ENCODE measurements around the gene NMRK1.

NMRK1 gene

DNA sequence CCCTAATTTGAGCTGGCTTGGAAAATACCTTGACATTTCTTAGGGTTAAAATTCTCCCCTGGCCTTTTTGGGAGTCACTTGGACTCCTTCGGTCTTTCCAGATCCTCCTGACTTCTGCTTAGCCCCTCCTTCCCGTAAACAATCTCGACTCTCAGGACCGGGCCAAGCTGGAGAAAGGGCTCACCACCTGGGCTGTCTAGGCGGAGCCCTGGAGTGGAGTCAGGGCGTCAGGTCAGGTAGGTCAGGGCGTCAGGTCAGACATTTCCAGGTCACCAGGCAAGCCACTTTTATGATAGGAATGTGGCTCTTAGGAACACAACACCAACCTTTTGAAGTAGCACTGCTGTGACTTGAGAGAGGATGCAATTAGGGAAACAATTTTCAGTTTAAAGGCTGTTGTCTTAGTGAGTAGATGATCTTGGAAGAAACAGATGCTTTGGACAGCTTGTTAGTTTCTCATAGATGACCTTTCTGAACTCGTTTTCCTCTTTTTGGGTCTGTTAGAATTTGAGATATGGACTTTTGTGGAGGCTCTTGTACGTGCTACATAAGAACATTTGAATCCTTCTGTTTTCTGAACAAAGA lies 13.1 kb upstream of the NMRK1 start:
- peak; percentile 91 for FAIRE-seq

GRCh38 chr9:75096796-75097195 lies 8.8 kb upstream of the NMRK1 start:
- FAIRE-seq = no peak

DNA sequence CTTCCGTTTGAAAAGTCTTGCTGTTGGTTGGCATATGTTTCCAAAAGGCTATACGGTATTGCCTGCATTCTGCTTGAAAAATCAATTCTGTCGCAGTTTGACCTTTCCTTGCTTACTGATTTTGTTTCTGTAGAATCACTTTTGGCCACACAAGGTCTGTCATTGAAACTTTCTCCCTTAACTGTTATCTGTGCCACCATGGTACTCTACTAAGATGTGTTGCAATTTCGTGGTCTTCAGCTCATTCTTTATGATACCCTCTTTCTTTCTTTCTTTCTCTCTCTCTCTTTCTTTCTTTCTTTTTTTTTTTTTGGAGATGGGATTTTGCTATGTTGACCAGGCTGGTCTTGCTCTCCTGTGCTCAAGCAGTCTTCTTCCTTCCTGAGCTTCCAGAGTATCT lies 4.8 kb upstream of the NMRK1 start:
- FAIRE-seq = no peak

DNA sequence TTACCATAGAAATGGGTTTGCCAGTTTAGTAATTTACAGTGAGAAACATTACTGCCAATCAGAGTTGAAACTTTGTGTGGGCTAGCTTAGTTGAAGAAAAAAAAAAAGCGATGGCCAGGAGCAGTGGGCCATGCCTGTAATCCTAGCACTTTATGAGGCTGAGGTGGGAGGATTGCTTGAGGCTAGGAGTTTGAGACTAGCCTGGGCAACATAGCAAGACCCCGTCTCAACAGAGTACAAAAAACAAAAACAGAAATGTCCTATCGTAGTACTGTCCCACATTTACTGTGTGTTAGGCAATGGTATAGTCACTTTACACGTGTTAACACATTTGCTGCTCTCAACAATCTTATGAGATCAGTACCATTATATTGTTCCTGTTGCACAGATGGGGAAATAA lies 2.6 kb upstream of the NMRK1 start:
- FAIRE-seq = no peak

GRCh38 chr9:75089373-75089766 lies 1.4 kb upstream of the NMRK1 start:
- FAIRE-seq = no peak

DNA sequence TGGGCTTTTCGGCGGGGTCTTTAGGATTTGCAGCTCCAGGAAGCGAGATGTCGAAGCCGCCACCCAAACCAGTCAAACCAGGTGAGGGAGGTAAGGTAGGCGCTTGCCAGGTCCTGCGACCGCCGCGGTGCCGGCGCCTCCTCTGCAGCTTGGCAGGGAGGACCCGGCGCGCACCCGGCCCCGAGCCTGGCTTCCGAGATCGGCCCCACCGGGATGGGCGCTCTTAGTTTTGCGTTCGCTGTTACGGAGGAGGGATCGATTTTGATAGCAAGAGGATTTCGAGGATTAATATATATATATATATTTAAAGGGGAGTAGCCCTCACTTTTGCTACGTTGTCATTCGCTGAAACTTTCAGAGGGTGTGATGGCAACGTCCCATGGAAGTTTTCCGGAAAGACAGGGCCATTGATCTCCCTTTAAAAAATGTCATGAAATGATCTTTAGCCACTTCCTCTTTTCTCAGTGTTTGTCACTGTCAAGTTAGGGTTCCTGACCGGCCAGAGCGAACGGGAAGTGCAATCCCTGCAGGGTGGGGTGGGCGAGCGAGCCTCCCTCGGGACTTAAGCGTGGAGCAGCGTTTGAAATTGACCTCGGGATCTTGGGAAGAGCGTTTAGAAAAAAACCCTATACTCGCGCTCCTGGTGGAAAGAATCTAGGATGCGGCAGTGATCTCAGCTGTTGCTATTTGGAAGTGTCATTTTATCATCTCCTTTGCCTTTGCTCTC lies 854 bp upstream of the NMRK1 start:
- no peak for FAIRE-seq

- no peak for FAIRE-seq
These were observed 599 bp downstream of the NMRK1 start for GRCh38 chr9:75087289-75087823.

DNA sequence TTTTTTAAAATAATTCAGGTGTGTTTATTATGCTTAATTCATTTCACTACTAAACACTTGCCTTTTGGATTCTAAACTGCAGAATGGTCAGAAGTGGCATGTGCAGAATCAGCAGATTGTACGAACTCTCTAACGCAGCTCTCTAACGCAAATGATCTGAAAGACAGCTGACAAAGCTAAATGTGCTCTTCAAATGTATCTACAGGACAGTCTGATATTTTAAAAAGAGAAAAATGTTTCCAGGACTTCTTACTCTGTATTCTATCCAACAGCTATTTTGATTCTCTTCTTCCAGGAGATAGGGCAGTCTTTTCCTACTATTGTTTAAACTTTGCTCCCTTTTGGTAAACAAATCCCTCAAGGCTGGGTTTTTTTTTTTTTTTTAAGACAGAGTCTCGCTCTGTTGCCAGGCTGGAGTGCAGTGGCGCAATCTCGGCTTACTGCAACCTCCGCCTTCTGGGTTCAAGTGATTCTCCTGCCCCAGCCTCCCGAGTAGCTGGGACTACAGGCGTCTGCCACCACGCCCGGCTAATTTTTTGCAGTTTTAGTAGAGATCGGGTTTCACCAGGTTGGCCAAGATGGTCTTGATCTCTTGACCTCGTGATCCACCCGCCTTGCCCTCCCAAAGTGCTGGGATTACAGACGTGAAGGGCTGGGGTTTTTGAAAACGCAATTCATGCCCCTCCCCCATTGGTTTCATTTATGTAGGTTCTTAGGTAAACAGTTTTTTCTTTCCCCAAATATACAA lies 1.2 kb downstream of the NMRK1 start:
- FAIRE-seq = no peak

GRCh38 chr9:75085640-75086039 lies 2.3 kb downstream of the NMRK1 start:
- FAIRE-seq = no peak

DNA sequence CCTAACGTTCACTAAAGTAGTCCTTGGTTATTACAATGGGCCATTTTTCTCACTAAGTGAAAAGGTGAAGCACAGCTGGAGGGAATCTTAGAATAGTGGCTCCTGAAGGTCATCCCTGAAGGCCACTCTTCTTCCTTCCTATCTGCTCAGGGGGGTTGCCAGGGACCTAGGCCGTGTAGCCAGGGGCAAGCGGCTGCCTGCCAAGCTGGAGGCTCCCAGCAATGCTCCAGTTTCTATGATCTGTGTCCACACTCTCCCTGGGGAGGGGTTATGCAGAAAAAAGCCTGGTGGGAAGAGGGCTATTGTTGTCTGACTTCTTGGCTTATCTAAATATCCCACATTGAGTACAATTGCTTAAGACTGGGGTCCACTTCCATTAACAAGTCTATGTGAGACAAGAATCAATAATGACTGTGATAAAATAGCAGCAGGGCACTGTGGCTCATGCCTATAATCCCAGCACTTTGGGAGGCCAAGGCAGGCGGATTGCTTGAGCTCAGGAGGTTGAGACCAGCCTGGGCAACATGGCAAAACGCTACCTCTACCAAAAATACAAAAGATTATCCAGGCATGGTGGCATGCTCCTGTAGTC lies 3.8 kb downstream of the NMRK1 start:
- no peak for FAIRE-seq

DNA sequence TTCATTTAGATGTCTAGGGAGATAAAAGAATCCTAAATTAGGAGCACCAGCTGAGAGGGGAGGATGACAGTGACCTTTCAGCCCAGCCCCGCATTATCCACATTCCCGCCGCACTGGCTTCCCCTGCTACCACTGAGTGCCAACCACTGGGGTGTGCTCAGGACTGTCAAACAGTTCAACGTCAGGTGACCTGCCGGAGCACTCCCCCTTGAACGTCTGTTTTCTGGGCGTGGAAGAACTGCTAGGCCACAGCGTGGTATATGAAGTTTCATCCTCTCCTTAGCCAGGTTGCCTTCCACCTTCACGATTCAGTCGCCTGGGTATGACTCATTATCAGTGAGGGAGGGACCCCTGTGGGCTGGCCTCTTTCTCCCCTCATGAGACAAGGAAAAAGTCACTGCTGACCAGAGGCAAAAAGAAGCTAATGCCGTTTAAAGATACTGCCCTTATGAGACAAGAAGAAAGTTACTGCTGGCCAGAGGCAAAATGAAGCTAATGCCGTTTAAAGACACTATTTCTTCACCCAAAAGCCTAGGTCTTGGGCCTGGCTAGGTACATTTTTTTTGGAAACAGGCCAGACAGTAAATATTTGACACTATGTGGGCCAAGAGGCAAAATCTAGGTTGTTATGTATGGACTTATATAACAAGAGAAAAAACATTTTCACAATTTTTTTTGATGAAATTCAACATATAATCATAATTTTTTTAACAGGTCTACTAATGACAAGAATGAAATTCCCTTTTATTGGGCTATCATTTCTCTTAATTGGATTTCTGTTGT lies 4.6 kb downstream of the NMRK1 start:
- FAIRE-seq = no peak

DNA sequence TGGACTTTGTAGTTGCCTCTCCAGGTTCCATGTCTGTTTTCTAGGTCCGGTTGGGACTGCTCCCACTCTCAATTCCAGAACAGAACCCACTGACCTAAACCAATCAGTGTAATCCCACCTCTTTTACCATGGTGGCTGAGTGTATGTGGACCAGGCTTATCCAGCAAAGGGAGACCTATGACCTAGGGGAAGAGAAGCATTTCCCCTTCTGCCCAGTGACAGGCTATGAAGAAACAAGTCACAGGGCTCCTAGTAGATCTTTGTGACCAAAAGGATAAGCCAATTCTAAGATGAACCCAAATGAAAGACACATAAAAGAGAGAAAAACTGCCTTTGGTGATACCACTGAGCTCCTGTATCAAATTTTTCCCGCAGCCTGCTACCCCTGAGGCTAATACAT lies 6.3 kb downstream of the NMRK1 start:
- no peak for FAIRE-seq

DNA sequence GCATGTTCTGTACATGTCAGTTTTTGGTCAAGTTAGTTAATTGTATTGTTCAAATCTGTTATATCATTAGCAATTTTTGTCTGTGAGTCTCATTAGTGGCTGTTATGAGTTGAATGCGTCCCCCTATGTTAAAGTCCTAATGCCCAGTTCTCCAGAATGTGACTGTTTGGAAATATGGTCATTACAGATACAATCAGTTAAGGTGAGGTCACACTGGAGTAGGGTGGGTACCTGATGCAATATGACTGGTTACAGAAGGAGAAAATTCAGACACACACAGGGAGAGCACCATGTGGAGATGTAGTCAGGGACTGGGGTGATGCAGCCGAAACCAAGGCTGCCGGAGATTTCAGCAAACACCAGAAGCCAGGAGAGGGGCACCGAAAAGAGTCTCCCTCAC lies 15.1 kb downstream of the NMRK1 start:
- no peak for FAIRE-seq

GRCh38 chr9:75071530-75072122 lies 16.3 kb downstream of the NMRK1 start:
- no peak for FAIRE-seq

- no peak for FAIRE-seq
These were observed 18.8 kb downstream of the NMRK1 start for GRCh38 chr9:75069171-75069570.

- no peak for FAIRE-seq
These were observed 20.1 kb downstream of the NMRK1 start for GRCh38 chr9:75067894-75068293.

DNA sequence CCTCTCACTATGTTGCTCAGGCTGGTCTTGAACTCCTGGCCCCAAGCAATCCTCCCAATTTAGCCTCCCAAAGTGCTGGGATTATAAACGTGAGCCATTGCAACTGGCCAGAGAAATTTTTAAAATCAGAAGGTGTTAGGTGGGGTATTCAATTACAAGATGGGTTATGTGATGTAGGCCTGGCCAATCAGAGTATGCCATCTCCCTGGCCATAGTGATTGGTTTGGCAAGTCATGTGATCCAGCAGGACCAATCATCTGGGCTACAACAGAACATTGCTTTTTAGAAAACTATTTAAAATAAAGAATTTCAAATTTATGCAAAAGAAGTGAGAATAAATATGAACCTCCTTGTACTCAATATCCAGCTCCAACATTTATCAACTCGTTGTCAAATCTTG lies 22.4 kb downstream of the NMRK1 start:
- FAIRE-seq = no peak

- FAIRE-seq = no peak
These were observed 23.5 kb downstream of the NMRK1 start for GRCh38 chr9:75064307-75065025.

DNA sequence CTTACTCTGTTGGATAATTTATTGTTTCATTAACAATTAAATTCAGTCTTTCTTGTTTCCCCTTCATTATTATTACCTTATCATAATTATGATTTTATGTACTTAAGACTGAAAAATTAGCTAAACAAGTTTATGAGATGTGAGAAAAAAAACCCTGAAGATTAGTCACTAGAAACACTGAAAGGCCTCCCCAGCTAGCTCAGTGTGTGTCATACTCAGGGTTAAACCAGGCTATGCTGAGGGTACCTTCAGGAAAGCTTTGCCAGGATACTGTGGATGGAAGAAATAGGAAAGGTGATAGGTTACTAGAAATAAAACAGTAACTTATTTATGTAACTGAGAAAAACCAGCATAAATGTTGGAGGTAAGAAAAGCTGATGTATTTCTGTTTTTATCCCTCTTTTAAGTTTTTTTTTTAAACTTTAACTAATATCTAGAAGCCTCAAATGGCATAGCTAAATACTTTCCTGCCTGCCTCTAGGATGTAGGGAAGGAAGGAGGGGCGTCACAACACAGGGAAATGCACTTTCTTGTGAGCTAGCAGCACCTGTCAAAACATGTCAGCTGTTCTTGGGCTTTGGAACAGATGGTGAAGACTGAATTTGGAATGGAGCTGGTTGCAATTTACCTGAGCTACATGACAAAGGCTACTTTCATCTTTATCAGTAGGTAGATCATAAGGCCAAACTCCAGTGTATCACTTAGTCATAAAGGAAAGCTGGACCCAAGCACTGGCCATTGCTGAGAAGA lies 24.2 kb downstream of the NMRK1 start:
- no peak for FAIRE-seq

GRCh38 chr9:75061169-75061568 lies 26.8 kb downstream of the NMRK1 start:
- FAIRE-seq = no peak
